B cell (primary cell): ENCODE results near the gene GLRX2.

Source experiments
- CTCF ChIP-seq: fragments of 200-600 bp; IDR thresholded peaks from one replicate; pipeline ENCODE4 v1.8.0; 2022; ENCODE audit warnings: antibody characterized with exemption, mild to moderate bottlenecking
- EZH2 ChIP-seq: IDR thresholded peaks from 2 replicates; pipeline ENCODE4 v1.6.1; 2012; ENCODE audit warnings: borderline replicate concordance, low read depth, mild to moderate bottlenecking, moderate library complexity, low read length; ENCODE audit not compliant: insufficient read depth, poor library complexity, severe bottlenecking

GRCh38 chr1:193103759-193104501, 1.3 kb downstream of the GLRX2 start:
- TF ChIP-seq CTCF (no peak), EZH2 (no peak)
